Measurements from ENCODE around the gene CRTAC1. TPM values are rescaled to one million over a fixed set of nuclear protein-coding genes. Genes with fewer than 3 reads are reported as not detected.
A peak's percentile ranks its signal among the peaks of the same experiment; 100 is the strongest.

CRTAC1 gene
- total and polyA plus RNA-seq, 10 of the 15 experiments (the other 5 are each of a cell fraction or from before 2014, with no cell fraction given): 0.10 TPM; not detected in 9

- H3K27me3 ChIP-seq (replicated peaks in 1 of 2; ENCODE audit: control insufficient read depth in 2 of 2, insufficient read depth in 2 of 2, low read length in 1 of 2): peaks cover 0 to 2% of the 10 kb centered on the region in 2 experiments; a peak in 2 of 4 replicates
- FAIRE-seq: no peak
These were observed 116.1 kb downstream of the CRTAC1 start for GRCh38 chr10:97914171-97914836.

More at GRCh38 chr10:97914171-97914836, 116.1 kb downstream of the CRTAC1 start:
- no peak overlapping the region for H3K4me3 ChIP-seq
- no peak overlapping the region for H3K27ac ChIP-seq (ENCODE audit: control insufficient read depth, insufficient read depth)
- in situ Hi-C loops (cut with MboI) (no loop called here), intact Hi-C loops (cut with micrococcal nuclease; ENCODE audit: unreplicated experiment) (loop anchor here (1.0 to 10.0 kb wide), 4 partner anchors 114 to 750 kb away; no protein-coding TSS in a partner anchor)
- H3K4me2 ChIP-seq (ENCODE audit: control insufficient read depth, insufficient read depth): no peak overlapping the region
- peak; percentile 26 for ATAC-seq
- no peak overlapping the region for H3K9ac ChIP-seq (ENCODE audit: control insufficient read depth, insufficient read depth, low read length)
- ChIA-PET SMC1A (ENCODE audit: uncharacterized antibody, unreplicated experiment) (interaction anchor here (1.1 to 2.7 kb wide), 3 partner anchors 113 to 131 kb away, joined by 5 to 25 read pairs (median 11); no protein-coding TSS in a partner anchor), CTCF (interaction anchor here (0.7 to 7.1 kb wide), 13 partner anchors 13 to 395 kb away, joined by 3 to 143 read pairs (median 5); no protein-coding TSS in a partner anchor), RAD21 (ENCODE audit: unreplicated experiment) (interaction anchor here (1.0 to 2.9 kb wide), 5 partner anchors 114 to 511 kb away, joined by 3 to 44 read pairs (median 6); no protein-coding TSS in a partner anchor), POLR2A (no interaction called here)
- BruUV-seq (replicated peaks): no TSS peak
- H4K20me1 ChIP-seq (ENCODE audit: control insufficient read depth, insufficient read depth): no peaks in the 10 kb centered on the region
- WGBS (ENCODE audit: insufficient coverage, insufficient replicate concordance, low lambda C conversion rate, missing lambda C conversion rate): 10% methylated on average over 10 of the region's 10 CpGs
- H3K9me3 ChIP-seq (replicated peaks; ENCODE audit: control insufficient read depth, insufficient read depth, low read length): no peaks in the 10 kb centered on the region
- DNase-seq (ENCODE audit: low read depth, low spot score): no peak
- TF ChIP-seq RUNX3 (IDR thresholded peaks at IDR 0.05; ENCODE audit: low read length) (no peak), BHLHE40 (IDR thresholded peaks at IDR 0.05; ENCODE audit: borderline replicate concordance in 1 of 2, low read depth in 2 of 2, low read length in 1 of 2) (no peak), PRDM15 (CRISPR knock-in tag; IDR thresholded peaks at IDR 0.05) (no peak), CBX5 (IDR thresholded peaks at IDR 0.05; ENCODE audit: low read depth) (no peak), ATF7 (IDR thresholded peaks at IDR 0.05; ENCODE audit: low read depth) (no peak), STAT3 (IDR thresholded peaks at IDR 0.05; ENCODE audit: low read depth, low read length) (no peak), ZNF384 (IDR thresholded peaks at IDR 0.05; ENCODE audit: borderline replicate concordance, low read depth, low read length) (no peak), CBX3 (IDR thresholded peaks at IDR 0.05; ENCODE audit: borderline replicate concordance, low read depth) (no peak), DPF2 (IDR thresholded peaks at IDR 0.05) (no peak), HDAC6 (IDR thresholded peaks at IDR 0.05; ENCODE audit: unreplicated experiment) (no peak), WRNIP1 (IDR thresholded peaks at IDR 0.05; ENCODE audit: borderline replicate concordance, low read depth, low read length) (no peak), BMI1 (IDR thresholded peaks at IDR 0.05; ENCODE audit: borderline replicate concordance) (no peak), YBX1 (IDR thresholded peaks at IDR 0.05) (no peak), CTCF (IDR thresholded peaks at IDR 0.05 in 2 of 3, conservative IDR thresholded peaks at IDR 0.05 in 1 of 3; ENCODE audit: control insufficient read depth in 2 of 3, extremely low read depth in 1 of 3, insufficient read depth in 1 of 3, low read depth in 3 of 3, low read length in 3 of 3) (no peak)
- H3K79me2 ChIP-seq (ENCODE audit: control insufficient read depth, insufficient read depth, low read length): no peaks in the 10 kb centered on the region
- H3K4me1 ChIP-seq (ENCODE audit: control insufficient read depth, insufficient read depth, low read length): no peaks in the 10 kb centered on the region
- H2AFZ ChIP-seq (ENCODE audit: control insufficient read depth, low read depth, low read length): no peak overlapping the region
- no peaks in the 10 kb centered on the region for H3K36me3 ChIP-seq (ENCODE audit: control insufficient read depth in 2 of 2, insufficient read depth in 2 of 2, low read length in 1 of 2)

All from GM12878 (cell line).